HS-27A (cell line): Measurements from ENCODE around the gene TMCC1.
"Not testable (repeated sequence)": the region's sequence is repeated elsewhere in the genome, so short reads cannot be mapped to it uniquely, and the experiment has no call there.

Source experiments
- DNase-seq: peaks from one replicate; pipeline ENCODE4 v3.0.0-alpha.2; 2012; ENCODE audit warnings: low read depth, missing footprints

Gene TMCC1

GRCh38 chr3:129835198-129835597 lies 58.3 kb downstream of the TMCC1 start:
- no peak for DNase-seq

GRCh38 chr3:129834580-129834979 lies 58.9 kb downstream of the TMCC1 start:
- no peak for DNase-seq

- not testable (repeated sequence) for DNase-seq
Measured at GRCh38 chr3:129831942-129832341, 61.6 kb downstream of the TMCC1 start.

GRCh38 chr3:129831503-129831902 lies 62.0 kb downstream of the TMCC1 start:
- no peak for DNase-seq

GRCh38 chr3:129829640-129830039 lies 63.9 kb downstream of the TMCC1 start:
- DNase-seq, result peak; percentile 78

- no peak for DNase-seq
Measured at GRCh38 chr3:129827765-129828164, 65.7 kb downstream of the TMCC1 start.

GRCh38 chr3:129824926-129825541 lies 68.5 kb downstream of the TMCC1 start:
- peak; percentile 15 for DNase-seq

GRCh38 chr3:129822679-129823078 lies 70.8 kb downstream of the TMCC1 start:
- no peak for DNase-seq

GRCh38 chr3:129822241-129822640 lies 71.3 kb downstream of the TMCC1 start:
- DNase-seq, result no peak

- no peak for DNase-seq
Measured at GRCh38 chr3:129820587-129820986, 72.9 kb downstream of the TMCC1 start.

GRCh38 chr3:129812589-129812988 lies 80.9 kb downstream of the TMCC1 start:
- DNase-seq, result no peak

GRCh38 chr3:129809297-129809696 lies 84.2 kb downstream of the TMCC1 start:
- no peak for DNase-seq

GRCh38 chr3:129796146-129796545 lies 97.4 kb downstream of the TMCC1 start:
- no peak for DNase-seq

- DNase-seq, result no peak
Measured at GRCh38 chr3:129795186-129796010, 98.1 kb downstream of the TMCC1 start.

GRCh38 chr3:129794311-129795185 lies 99.0 kb downstream of the TMCC1 start:
- no peak for DNase-seq

GRCh38 chr3:129793942-129794310 lies 99.6 kb downstream of the TMCC1 start:
- DNase-seq, result no peak

- no peak for DNase-seq
Measured at GRCh38 chr3:129793319-129793718, 100.2 kb downstream of the TMCC1 start.

- DNase-seq, result no peak
Measured at GRCh38 chr3:129783470-129783869, 110.0 kb downstream of the TMCC1 start.

- DNase-seq, result no peak
Measured at GRCh38 chr3:129778871-129779270, 114.6 kb downstream of the TMCC1 start.

- peak; percentile 12 for DNase-seq
Measured at GRCh38 chr3:129777806-129778205, 115.7 kb downstream of the TMCC1 start.

GRCh38 chr3:129775870-129776269 lies 117.6 kb downstream of the TMCC1 start:
- DNase-seq, result no peak
